Skeletal muscle tissue (tissue), 4 donors: ENCODE measurements around the gene MPIG6B. TPM values are rescaled to one million over a fixed set of nuclear protein-coding genes. Genes with fewer than 3 reads are reported as not detected.

Experiments used
- H3K27ac ChIP-seq: one replicate; pipeline ENCODE4 v1.7.0; 2013; ENCODE audit warnings: mild to moderate bottlenecking, low read depth, low read length, inconsistent platforms
- H3K27me3 ChIP-seq, 3 donors: one replicate each; pipeline ENCODE4 v1.7.0; 2013; ENCODE audit warnings: low read length in 3 of 3; ENCODE audit not compliant: control insufficient read depth in 3 of 3, insufficient read depth in 3 of 3
- H3K36me3 ChIP-seq, 3 donors: one replicate each; pipeline ENCODE4 v1.7.0; 2013; ENCODE audit warnings: low read length in 3 of 3; ENCODE audit not compliant: control insufficient read depth in 3 of 3, insufficient read depth in 3 of 3
- H3K4me1 ChIP-seq, 3 donors: one replicate each; pipeline ENCODE4 v1.7.0; 2013; ENCODE audit warnings: low read length in 3 of 3, mild to moderate bottlenecking in 3 of 3; ENCODE audit not compliant: control insufficient read depth in 3 of 3, insufficient read depth in 3 of 3
- H3K4me3 ChIP-seq, 3 donors: one replicate each; pipeline ENCODE4 v1.7.0; 2013; ENCODE audit warnings: low read length in 3 of 3
- H3K9ac ChIP-seq, 3 donors: one replicate each; pipeline ENCODE4 v1.7.0; 2013; ENCODE audit warnings: low read length in 3 of 3, mild to moderate bottlenecking in 3 of 3, moderate library complexity in 2 of 3, low read depth in 1 of 3
- H3K9me3 ChIP-seq, 3 donors: one replicate each; pipeline ENCODE4 v1.7.0; 2013; ENCODE audit warnings: low read length in 3 of 3; ENCODE audit not compliant: control insufficient read depth in 3 of 3
- total RNA-seq: library from RNA; depleted of rRNA; stranded (reverse); fragments of >200 nt; gene quantifications from one replicate; pipeline ENCODE4 v1.2.3, GENCODE V29; 2014
- donor health status: Osteomylitis.

Gene MPIG6B
- total RNA-seq, 1 donor from 2014 or later = 0.52 TPM

GRCh38 chr6:31765910-31766794 is 43.0 kb downstream of the MPIG6B start:
- Histone ChIP-seq H3K4me1 (peaks cover 0 to 6% (median 2%) of the 10 kb centered on the region in 3 donors), H3K27me3 (no peaks in the 10 kb centered on the region), H3K9ac (peak overlapping the region in 2 of 3 donors; percentile 33), H3K36me3 (peaks cover 12 to 17% (median 16%) of the 10 kb centered on the region in 3 donors), H3K9me3 (no peaks in the 10 kb centered on the region), H3K27ac (no peak overlapping the region), H3K4me3 (peak overlapping the region in 2 of 3 donors; percentile 9 to 52)

GRCh38 chr6:31767096-31767645 is 44.0 kb downstream of the MPIG6B start:
- peaks cover 0 to 6% (median 2%) of the 10 kb centered on the region in 3 donors for H3K4me1 ChIP-seq
- H3K27ac ChIP-seq = no peak overlapping the region
- no peaks in the 10 kb centered on the region for H3K27me3 ChIP-seq
- H3K36me3 ChIP-seq = peaks cover 12 to 17% (median 16%) of the 10 kb centered on the region in 3 donors
- no peaks in the 10 kb centered on the region for H3K9me3 ChIP-seq
- H3K9ac ChIP-seq = no peak overlapping the region
- no peak overlapping the region for H3K4me3 ChIP-seq

GRCh38 chr6:31768363-31769257 is 45.4 kb downstream of the MPIG6B start:
- Histone ChIP-seq H3K9me3 (no peaks in the 10 kb centered on the region), H3K9ac (no peak overlapping the region), H3K4me1 (peaks cover 2 to 9% (median 8%) of the 10 kb centered on the region in 3 donors), H3K27ac (no peak overlapping the region), H3K4me3 (no peak overlapping the region), H3K36me3 (peaks cover 12 to 17% (median 16%) of the 10 kb centered on the region in 3 donors), H3K27me3 (no peaks in the 10 kb centered on the region)

GRCh38 chr6:31769684-31770371 is 46.7 kb downstream of the MPIG6B start:
- H3K4me1 ChIP-seq = peaks cover 2 to 9% (median 8%) of the 10 kb centered on the region in 3 donors
- no peak overlapping the region for H3K27ac ChIP-seq
- H3K4me3 ChIP-seq = no peak overlapping the region
- no peak overlapping the region for H3K9ac ChIP-seq
- no peaks in the 10 kb centered on the region for H3K9me3 ChIP-seq
- H3K36me3 ChIP-seq = peaks cover 12 to 17% (median 16%) of the 10 kb centered on the region in 3 donors
- H3K27me3 ChIP-seq = no peaks in the 10 kb centered on the region

- H3K9ac ChIP-seq = no peak overlapping the region
- no peak overlapping the region for H3K27ac ChIP-seq
- H3K4me3 ChIP-seq = no peak overlapping the region
- no peaks in the 10 kb centered on the region for H3K9me3 ChIP-seq
- H3K4me1 ChIP-seq = peaks cover 2 to 13% (median 13%) of the 10 kb centered on the region in 3 donors
- H3K36me3 ChIP-seq = peaks cover 12 to 17% (median 14%) of the 10 kb centered on the region in 3 donors
- H3K27me3 ChIP-seq = no peaks in the 10 kb centered on the region
Measured at GRCh38 chr6:31770860-31771259, 47.7 kb downstream of the MPIG6B start.

GRCh38 chr6:31771992-31772358 is 48.8 kb downstream of the MPIG6B start:
- Histone ChIP-seq H3K4me3 (no peak overlapping the region), H3K27ac (no peak overlapping the region), H3K27me3 (no peaks in the 10 kb centered on the region), H3K4me1 (peaks cover 7 to 23% (median 22%) of the 10 kb centered on the region in 3 donors), H3K9me3 (no peaks in the 10 kb centered on the region), H3K9ac (no peak overlapping the region), H3K36me3 (peaks cover 8 to 13% (median 9%) of the 10 kb centered on the region in 3 donors)

- H3K4me3 ChIP-seq = no peak overlapping the region
- peak overlapping the region in 1 of 3 donors; percentile 33 for H3K9ac ChIP-seq
- no peaks in the 10 kb centered on the region for H3K27me3 ChIP-seq
- H3K27ac ChIP-seq = peak overlapping the region; percentile 89
- peaks cover 13 to 32% (median 27%) of the 10 kb centered on the region in 3 donors for H3K4me1 ChIP-seq
- no peaks in the 10 kb centered on the region for H3K9me3 ChIP-seq
- H3K36me3 ChIP-seq = peaks cover 12 to 18% (median 15%) of the 10 kb centered on the region in 3 donors
Measured at GRCh38 chr6:31775184-31775583, 52.0 kb downstream of the MPIG6B start.

GRCh38 chr6:31775633-31776484 is 52.7 kb downstream of the MPIG6B start:
- H3K9ac ChIP-seq = peak overlapping the region in 2 of 3 donors; percentile 84 to 86
- H3K9me3 ChIP-seq = no peaks in the 10 kb centered on the region
- H3K27me3 ChIP-seq = no peaks in the 10 kb centered on the region
- peak overlapping the region in 1 of 3 donors; percentile 71 for H3K4me3 ChIP-seq
- H3K4me1 ChIP-seq = peaks cover 13 to 32% (median 27%) of the 10 kb centered on the region in 3 donors
- H3K27ac ChIP-seq = peak overlapping the region; percentile 89
- H3K36me3 ChIP-seq = peaks cover 18 to 24% (median 22%) of the 10 kb centered on the region in 3 donors
